ENCODE measurements around the gene FLNB. TPM values are rescaled to one million over a fixed set of nuclear protein-coding genes. Genes with fewer than 3 reads are reported as not detected.

The FLNB gene
- polyA plus RNA-seq, 1 donor from 2014 or later: 10.3 TPM

DNA sequence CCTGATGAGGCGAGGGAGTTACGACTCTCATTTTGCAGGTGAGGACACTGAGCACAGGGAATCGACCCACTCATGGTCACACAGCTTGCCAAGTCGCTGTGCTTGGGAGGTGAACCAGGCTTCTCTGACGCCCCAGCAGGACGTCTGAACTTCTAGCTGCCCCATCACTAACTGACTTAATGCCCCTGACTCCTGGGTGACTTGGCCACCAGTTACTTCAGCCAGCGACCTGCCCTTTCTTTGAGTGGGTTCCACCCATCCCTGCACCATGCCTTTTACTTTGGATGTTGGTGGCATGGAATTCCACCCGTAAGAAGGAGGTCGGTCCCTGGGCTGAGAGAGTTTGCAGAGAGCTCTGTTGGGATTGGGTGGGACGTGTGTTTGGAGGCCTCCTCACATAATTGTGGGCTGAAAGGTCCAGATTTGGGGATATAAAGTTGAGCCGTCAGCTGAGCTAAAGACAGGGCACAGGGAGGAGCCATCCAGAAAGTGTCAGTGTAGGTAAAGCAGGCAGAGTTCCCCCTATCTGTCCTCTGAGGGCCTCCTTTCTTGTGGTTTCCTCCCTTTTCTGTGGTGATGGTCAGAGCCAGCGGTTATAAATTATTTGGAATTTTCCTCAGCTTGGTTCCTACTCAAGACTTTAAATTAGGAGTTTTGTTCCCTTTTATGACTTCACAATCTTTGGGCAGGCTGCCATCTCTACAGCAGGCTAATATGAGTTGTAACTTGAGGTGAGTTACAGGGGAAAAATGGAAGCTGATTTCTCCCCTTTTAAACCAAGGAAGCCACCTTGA, 55.0 kb downstream of the FLNB start:
- no peaks in the 10 kb centered on the region for H3K79me2 ChIP-seq (replicated peaks; ENCODE audit: insufficient read depth, low read length)

DNA sequence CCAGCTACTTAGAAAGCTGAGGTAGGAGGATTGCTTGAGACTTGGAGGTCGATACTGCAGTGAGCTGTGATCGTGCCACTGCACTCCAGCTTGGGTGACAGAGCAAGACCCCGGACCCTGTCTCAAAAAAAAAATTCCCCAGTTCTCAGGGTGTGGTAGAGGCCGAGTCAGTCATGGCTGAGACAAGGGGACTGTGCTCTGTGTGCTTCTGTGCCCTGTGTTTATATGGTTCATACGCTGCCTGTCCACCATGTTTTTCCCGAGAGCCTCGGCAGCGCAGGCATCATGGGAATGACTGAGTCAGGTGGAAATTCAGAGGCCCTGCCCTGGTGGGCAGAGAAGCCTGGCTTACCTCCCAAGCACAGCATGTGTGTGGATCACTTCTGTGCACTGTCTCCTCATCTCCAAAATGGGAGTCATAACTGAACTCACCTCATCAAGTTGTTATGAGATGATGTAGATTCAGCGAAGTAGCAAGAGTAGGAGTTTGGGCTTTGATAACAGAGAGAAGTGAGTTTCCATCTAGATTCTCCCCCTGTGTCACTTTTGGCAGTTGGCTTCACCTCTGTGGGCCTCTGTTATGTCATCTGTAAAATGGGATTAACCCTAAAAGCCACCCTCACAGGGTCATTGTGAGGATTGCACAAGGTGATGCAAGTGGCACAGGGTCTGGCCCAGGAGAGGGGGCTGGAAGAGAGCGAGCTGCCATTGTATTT, 56.9 kb downstream of the FLNB start:
- Histone ChIP-seq H3K9me3 (ENCODE audit: low read length) (no peaks in the 10 kb centered on the region), H3K27ac (ENCODE audit: low read length) (no peak overlapping the region), H3K27me3 (ENCODE audit: insufficient read depth, low read depth, low read length) (no peaks in the 10 kb centered on the region), H3K9ac (ENCODE audit: low read length) (no peak overlapping the region), H3K36me3 (ENCODE audit: insufficient read depth, low read length) (no peaks in the 10 kb centered on the region), H3K79me2 (replicated peaks; ENCODE audit: insufficient read depth, low read length) (no peaks in the 10 kb centered on the region), H3F3A (ENCODE audit: insufficient read depth, low read length, poor library complexity, severe bottlenecking) (no peaks in the 10 kb centered on the region), H2AFZ (ENCODE audit: low read depth, low read length) (no peak overlapping the region), H3K4me2 (ENCODE audit: low read length) (no peak overlapping the region), H4K20me1 (ENCODE audit: insufficient read depth) (no peaks in the 10 kb centered on the region), H3K4me3 (ENCODE audit: low read length) (no peak overlapping the region), H3K9me2 (ENCODE audit: insufficient read depth, low read length) (no peaks in the 10 kb centered on the region)
- no peak for TF ChIP-seq RAD21 (conservative IDR thresholded peaks at IDR 0.05)

More for the DNA sequence above, 55.0 kb downstream of the FLNB start:
- H3K27me3 ChIP-seq (ENCODE audit: insufficient read depth, low read depth, low read length): no peaks in the 10 kb centered on the region
- H3F3A ChIP-seq (ENCODE audit: insufficient read depth, low read length, poor library complexity, severe bottlenecking): no peaks in the 10 kb centered on the region
- no peaks in the 10 kb centered on the region for H3K36me3 ChIP-seq (ENCODE audit: insufficient read depth, low read length)
- TF ChIP-seq, protein P1, sequence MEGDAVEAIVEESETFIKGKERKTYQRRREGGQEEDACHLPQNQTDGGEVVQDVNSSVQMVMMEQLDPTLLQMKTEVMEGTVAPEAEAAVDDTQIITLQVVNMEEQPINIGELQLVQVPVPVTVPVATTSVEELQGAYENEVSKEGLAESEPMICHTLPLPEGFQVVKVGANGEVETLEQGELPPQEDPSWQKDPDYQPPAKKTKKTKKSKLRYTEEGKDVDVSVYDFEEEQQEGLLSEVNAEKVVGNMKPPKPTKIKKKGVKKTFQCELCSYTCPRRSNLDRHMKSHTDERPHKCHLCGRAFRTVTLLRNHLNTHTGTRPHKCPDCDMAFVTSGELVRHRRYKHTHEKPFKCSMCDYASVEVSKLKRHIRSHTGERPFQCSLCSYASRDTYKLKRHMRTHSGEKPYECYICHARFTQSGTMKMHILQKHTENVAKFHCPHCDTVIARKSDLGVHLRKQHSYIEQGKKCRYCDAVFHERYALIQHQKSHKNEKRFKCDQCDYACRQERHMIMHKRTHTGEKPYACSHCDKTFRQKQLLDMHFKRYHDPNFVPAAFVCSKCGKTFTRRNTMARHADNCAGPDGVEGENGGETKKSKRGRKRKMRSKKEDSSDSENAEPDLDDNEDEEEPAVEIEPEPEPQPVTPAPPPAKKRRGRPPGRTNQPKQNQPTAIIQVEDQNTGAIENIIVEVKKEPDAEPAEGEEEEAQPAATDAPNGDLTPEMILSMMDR (IDR thresholded peaks at IDR 0.05; ENCODE audit: poor library complexity, severe bottlenecking): no peak
- TF ChIP-seq SMC3 (conservative IDR thresholded peaks at IDR 0.05; ENCODE audit: poor library complexity): no peak
- TF ChIP-seq, protein P2, sequence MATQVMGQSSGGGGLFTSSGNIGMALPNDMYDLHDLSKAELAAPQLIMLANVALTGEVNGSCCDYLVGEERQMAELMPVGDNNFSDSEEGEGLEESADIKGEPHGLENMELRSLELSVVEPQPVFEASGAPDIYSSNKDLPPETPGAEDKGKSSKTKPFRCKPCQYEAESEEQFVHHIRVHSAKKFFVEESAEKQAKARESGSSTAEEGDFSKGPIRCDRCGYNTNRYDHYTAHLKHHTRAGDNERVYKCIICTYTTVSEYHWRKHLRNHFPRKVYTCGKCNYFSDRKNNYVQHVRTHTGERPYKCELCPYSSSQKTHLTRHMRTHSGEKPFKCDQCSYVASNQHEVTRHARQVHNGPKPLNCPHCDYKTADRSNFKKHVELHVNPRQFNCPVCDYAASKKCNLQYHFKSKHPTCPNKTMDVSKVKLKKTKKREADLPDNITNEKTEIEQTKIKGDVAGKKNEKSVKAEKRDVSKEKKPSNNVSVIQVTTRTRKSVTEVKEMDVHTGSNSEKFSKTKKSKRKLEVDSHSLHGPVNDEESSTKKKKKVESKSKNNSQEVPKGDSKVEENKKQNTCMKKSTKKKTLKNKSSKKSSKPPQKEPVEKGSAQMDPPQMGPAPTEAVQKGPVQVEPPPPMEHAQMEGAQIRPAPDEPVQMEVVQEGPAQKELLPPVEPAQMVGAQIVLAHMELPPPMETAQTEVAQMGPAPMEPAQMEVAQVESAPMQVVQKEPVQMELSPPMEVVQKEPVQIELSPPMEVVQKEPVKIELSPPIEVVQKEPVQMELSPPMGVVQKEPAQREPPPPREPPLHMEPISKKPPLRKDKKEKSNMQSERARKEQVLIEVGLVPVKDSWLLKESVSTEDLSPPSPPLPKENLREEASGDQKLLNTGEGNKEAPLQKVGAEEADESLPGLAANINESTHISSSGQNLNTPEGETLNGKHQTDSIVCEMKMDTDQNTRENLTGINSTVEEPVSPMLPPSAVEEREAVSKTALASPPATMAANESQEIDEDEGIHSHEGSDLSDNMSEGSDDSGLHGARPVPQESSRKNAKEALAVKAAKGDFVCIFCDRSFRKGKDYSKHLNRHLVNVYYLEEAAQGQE (IDR thresholded peaks at IDR 0.05; ENCODE audit: borderline replicate concordance): no peak
- no peak for TF ChIP-seq TAF1 (IDR thresholded peaks at IDR 0.05; ENCODE audit: low read depth)
- no peak for TF ChIP-seq EZH2 (IDR thresholded peaks at IDR 0.05; ENCODE audit: borderline replicate concordance, insufficient read depth, low read length, poor library complexity, severe bottlenecking)
- no peak for TF ChIP-seq POLR2AphosphoS5 (IDR thresholded peaks at IDR 0.05)
- no peak for TF ChIP-seq EP300 (conservative IDR thresholded peaks at IDR 0.05; ENCODE audit: poor library complexity, severe bottlenecking)
- no peak for TF ChIP-seq MXI1 (conservative IDR thresholded peaks at IDR 0.05; ENCODE audit: poor library complexity, severe bottlenecking)
- TF ChIP-seq RAD21 (conservative IDR thresholded peaks at IDR 0.05): no peak
- H3K9me3 ChIP-seq (ENCODE audit: low read length): no peaks in the 10 kb centered on the region
- no peak overlapping the region for H3K4me3 ChIP-seq (ENCODE audit: low read length)
- H3K4me2 ChIP-seq (ENCODE audit: low read length): no peak overlapping the region
- H3K27ac ChIP-seq (ENCODE audit: low read length): no peak overlapping the region
- H2AFZ ChIP-seq (ENCODE audit: low read depth, low read length): no peak overlapping the region
- no peaks in the 10 kb centered on the region for H3K9me2 ChIP-seq (ENCODE audit: insufficient read depth, low read length)
- no peak overlapping the region for H3K9ac ChIP-seq (ENCODE audit: low read length)
- no peaks in the 10 kb centered on the region for H4K20me1 ChIP-seq (ENCODE audit: insufficient read depth)
